Cardiac fibroblast (primary cell): ENCODE data around the gene ZNF578.
"Not testable (repeated sequence)": the region's sequence is repeated elsewhere in the genome, so short reads cannot be mapped to it uniquely, and the experiment has no call there.

Experiments used
- DNase-seq, 2 donors: peaks; one replicate each; pipeline versions ENCODE4 v3.0.0 to v3.0.0-alpha.2; 2010; ENCODE audit warnings: low read depth in 2 of 2
- H3K4me3 ChIP-seq, 2 donors: replicated peaks in 1 of 2; 1 replicate in 1 of 2; 2 replicates in 1 of 2; pipeline ENCODE4 v1.5.1; 2011; ENCODE audit warnings: low read depth in 2 of 2, low read length in 2 of 2, mild to moderate bottlenecking in 2 of 2, moderate library complexity in 1 of 2
- CTCF ChIP-seq: IDR thresholded peaks from one replicate; pipeline ENCODE4 v1.5.1; 2011; ENCODE audit warnings: low read depth, mild to moderate bottlenecking, low read length, inconsistent platforms

ZNF578 gene

GRCh38 chr19:52451241-52451640, 2.1 kb upstream of the ZNF578 start:
- no peak for TF ChIP-seq CTCF
- no peak for DNase-seq
- no peak overlapping the region for H3K4me3 ChIP-seq

GRCh38 chr19:52464798-52465470, 11.6 kb downstream of the ZNF578 start:
- no peak for DNase-seq
- no peak for TF ChIP-seq CTCF
- H3K4me3 ChIP-seq: no peak overlapping the region

- H3K4me3 ChIP-seq: no peak overlapping the region
- DNase-seq: peak in 1 of 2 donors; percentile 4
- no peak for TF ChIP-seq CTCF
These were observed 20.4 kb downstream of the ZNF578 start for GRCh38 chr19:52473655-52474350.

GRCh38 chr19:52474351-52475127, 21.2 kb downstream of the ZNF578 start:
- no peak for TF ChIP-seq CTCF
- H3K4me3 ChIP-seq: no peak overlapping the region
- no peak for DNase-seq

- H3K4me3 ChIP-seq, DNase-seq: not testable (repeated sequence)
These were observed 30.9 kb downstream of the ZNF578 start for GRCh38 chr19:52484111-52484743.

GRCh38 chr19:52485064-52485463, 31.7 kb downstream of the ZNF578 start:
- DNase-seq: not testable (repeated sequence)

GRCh38 chr19:52485561-52486240, 32.3 kb downstream of the ZNF578 start:
- not testable (repeated sequence) for DNase-seq, H3K4me3 ChIP-seq

More at GRCh38 chr19:52485064-52485463, 31.7 kb downstream of the ZNF578 start:
- H3K4me3 ChIP-seq: not testable (repeated sequence)
